HCEC 1CT (cell line): ENCODE results near the gene TMC5.
A peak's percentile ranks its signal among the peaks of the same experiment; 100 is the strongest.
"Not testable (repeated sequence)": the region's sequence is repeated elsewhere in the genome, so short reads cannot be mapped to it uniquely, and the experiment has no call there.

Experiments
- DNase-seq: peaks from one replicate; pipeline ENCODE4 v3.0.0-alpha.2; 2017

Gene TMC5

GRCh38 chr16:19417640-19418039, at the start of gene TMC5:
TSS of gene TMC5 (plus strand) at chr16:19417883. CDS start at chr16:19440039, 22,156 bp downstream.
- DNase-seq: no peak

GRCh38 chr16:19372541-19372940, 45.1 kb upstream of the TMC5 start:
- not testable (repeated sequence) for DNase-seq

GRCh38 chr16:19374402-19374801, 43.3 kb upstream of the TMC5 start:
- DNase-seq: no peak

GRCh38 chr16:19375561-19376158, 42.0 kb upstream of the TMC5 start:
- DNase-seq: peak; percentile 63

GRCh38 chr16:19377864-19378263, 39.8 kb upstream of the TMC5 start:
- no peak for DNase-seq

- DNase-seq: no peak
Observed at GRCh38 chr16:19378511-19378910, 39.2 kb upstream of the TMC5 start.

GRCh38 chr16:19379838-19380237, 37.8 kb upstream of the TMC5 start:
- DNase-seq: no peak

- DNase-seq: no peak
Observed at GRCh38 chr16:19380328-19380727, 37.4 kb upstream of the TMC5 start.

GRCh38 chr16:19382084-19382801, 35.4 kb upstream of the TMC5 start:
- DNase-seq: no peak

GRCh38 chr16:19382887-19383816, 34.5 kb upstream of the TMC5 start:
- no peak for DNase-seq

GRCh38 chr16:19384656-19385055, 33.0 kb upstream of the TMC5 start:
- DNase-seq: no peak

GRCh38 chr16:19386525-19386924, 31.2 kb upstream of the TMC5 start:
- no peak for DNase-seq

- DNase-seq: peak; percentile 31
Observed at GRCh38 chr16:19389246-19389645, 28.4 kb upstream of the TMC5 start.

GRCh38 chr16:19391185-19391776, 26.4 kb upstream of the TMC5 start:
- not testable (repeated sequence) for DNase-seq

GRCh38 chr16:19392352-19392751, 25.3 kb upstream of the TMC5 start:
- DNase-seq: no peak

- peak; percentile 48 for DNase-seq
Observed at GRCh38 chr16:19393226-19394111, 24.2 kb upstream of the TMC5 start.

- DNase-seq: not testable (repeated sequence)
Observed at GRCh38 chr16:19395646-19396267, 21.9 kb upstream of the TMC5 start.

- DNase-seq: no peak
Observed at GRCh38 chr16:19396555-19397011, 21.1 kb upstream of the TMC5 start.

- not testable (repeated sequence) for DNase-seq
Observed at GRCh38 chr16:19397373-19397772, 20.3 kb upstream of the TMC5 start.

GRCh38 chr16:19400711-19401110, 17.0 kb upstream of the TMC5 start:
- peak; percentile 20 for DNase-seq

- DNase-seq: no peak
Observed at GRCh38 chr16:19406891-19407491, 10.7 kb upstream of the TMC5 start.
